Measurements from ENCODE around the gene ADAMTS2.

The ADAMTS2 gene

GRCh38 chr5:179297026-179297425, 48.2 kb downstream of the ADAMTS2 start:
- H3K36me3 ChIP-seq (ENCODE audit: low read depth), result no peaks in the 10 kb centered on the region
- no peak for ATAC-seq (ENCODE audit: low read depth)
- no peak overlapping the region for H3K27ac ChIP-seq (ENCODE audit: poor library complexity, severe bottlenecking)
- H3K27me3 ChIP-seq (ENCODE audit: insufficient read depth, poor library complexity, severe bottlenecking), result no peaks in the 10 kb centered on the region
- peaks cover 4% of the 10 kb centered on the region for H3K9me3 ChIP-seq (ENCODE audit: severe bottlenecking)
- no peak overlapping the region for H3K4me3 ChIP-seq (ENCODE audit: severe bottlenecking)
- peak; percentile 38 for DNase-seq (ENCODE audit: low spot score)
- H3K4me1 ChIP-seq (ENCODE audit: insufficient read depth, poor library complexity, severe bottlenecking), result no peaks in the 10 kb centered on the region
- TF ChIP-seq CTCF (IDR thresholded peaks at IDR 0.05; ENCODE audit: poor library complexity, severe bottlenecking), result no peak

DNA sequence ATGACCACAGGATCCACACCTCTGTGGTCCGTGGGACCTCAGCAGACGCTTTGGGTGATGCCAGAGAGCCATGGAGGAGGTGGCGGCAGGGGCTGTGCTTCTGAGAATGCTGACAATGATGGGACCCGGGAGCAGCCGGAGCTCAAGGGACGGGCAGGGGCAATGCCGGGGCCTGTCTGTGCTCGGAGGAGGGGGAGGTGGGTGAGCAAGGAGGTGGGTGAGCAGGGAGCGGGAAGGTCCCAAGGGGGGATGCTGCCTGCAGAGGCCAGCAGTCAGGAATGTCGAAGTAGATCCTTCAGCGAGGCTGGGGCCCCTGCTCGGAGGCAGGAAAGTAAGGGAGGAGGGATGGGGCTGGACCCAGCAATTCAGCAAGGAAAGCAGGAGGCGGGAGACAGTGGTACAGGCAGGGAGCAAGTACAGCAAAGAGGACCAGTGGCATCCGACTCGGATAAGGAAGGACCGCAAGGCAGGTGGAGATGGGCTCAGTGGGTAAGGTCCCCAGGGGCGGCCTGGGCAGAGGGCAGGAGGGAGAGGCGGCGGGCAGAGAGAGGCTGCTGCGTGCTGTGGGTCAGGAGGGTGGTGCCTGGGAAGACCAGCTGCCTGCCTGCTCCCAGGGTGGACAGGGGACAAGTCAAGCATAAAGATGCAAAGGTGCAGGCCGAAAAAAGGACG, 49.0 kb downstream of the ADAMTS2 start:
- Histone ChIP-seq H3K4me1 (ENCODE audit: insufficient read depth, poor library complexity, severe bottlenecking) (no peaks in the 10 kb centered on the region), H3K27me3 (ENCODE audit: insufficient read depth, poor library complexity, severe bottlenecking) (no peaks in the 10 kb centered on the region), H3K9me3 (ENCODE audit: severe bottlenecking) (peaks cover 6% of the 10 kb centered on the region), H3K36me3 (ENCODE audit: low read depth) (no peaks in the 10 kb centered on the region), H3K4me3 (ENCODE audit: severe bottlenecking) (no peak overlapping the region), H3K27ac (ENCODE audit: poor library complexity, severe bottlenecking) (no peak overlapping the region)
- DNase-seq (ENCODE audit: low spot score) (peak; percentile 64), ATAC-seq (ENCODE audit: low read depth) (no peak)
- no peak for TF ChIP-seq CTCF (IDR thresholded peaks at IDR 0.05; ENCODE audit: poor library complexity, severe bottlenecking)

DNA sequence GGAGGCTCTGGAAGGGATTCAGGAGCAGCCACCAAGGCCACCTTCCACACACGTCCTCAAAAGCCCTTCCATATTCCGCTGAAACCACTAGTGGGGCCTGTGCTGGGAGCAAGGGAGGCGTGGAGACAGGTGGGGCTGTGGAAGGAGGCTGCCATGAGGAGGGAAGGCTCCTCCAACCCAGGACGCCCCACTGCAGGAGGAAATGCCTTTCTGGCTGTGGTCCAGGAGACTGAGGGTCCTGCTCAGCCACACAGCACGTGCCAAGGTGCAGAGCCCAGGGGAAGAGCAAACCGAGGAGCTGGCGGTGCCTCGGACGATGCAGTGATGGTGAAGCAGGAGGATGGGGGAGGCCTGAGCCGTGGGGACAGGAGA, 49.5 kb downstream of the ADAMTS2 start:
- Histone ChIP-seq H3K4me1 (ENCODE audit: insufficient read depth, poor library complexity, severe bottlenecking) (no peaks in the 10 kb centered on the region), H3K9me3 (ENCODE audit: severe bottlenecking) (peaks cover 6% of the 10 kb centered on the region), H3K4me3 (ENCODE audit: severe bottlenecking) (no peak overlapping the region), H3K36me3 (ENCODE audit: low read depth) (no peaks in the 10 kb centered on the region), H3K27ac (ENCODE audit: poor library complexity, severe bottlenecking) (no peak overlapping the region), H3K27me3 (ENCODE audit: insufficient read depth, poor library complexity, severe bottlenecking) (no peaks in the 10 kb centered on the region)
- DNase-seq (ENCODE audit: low spot score) (no peak), ATAC-seq (ENCODE audit: low read depth) (no peak)
- no peak for TF ChIP-seq CTCF (IDR thresholded peaks at IDR 0.05; ENCODE audit: poor library complexity, severe bottlenecking)

- peaks cover 6% of the 10 kb centered on the region for H3K9me3 ChIP-seq (ENCODE audit: severe bottlenecking)
- H3K36me3 ChIP-seq (ENCODE audit: low read depth), result no peaks in the 10 kb centered on the region
- H3K27ac ChIP-seq (ENCODE audit: poor library complexity, severe bottlenecking), result no peak overlapping the region
- H3K4me3 ChIP-seq (ENCODE audit: severe bottlenecking), result no peak overlapping the region
- DNase-seq (ENCODE audit: low spot score) (peak; percentile 60), ATAC-seq (ENCODE audit: low read depth) (no peak)
- H3K4me1 ChIP-seq (ENCODE audit: insufficient read depth, poor library complexity, severe bottlenecking), result no peaks in the 10 kb centered on the region
- H3K27me3 ChIP-seq (ENCODE audit: insufficient read depth, poor library complexity, severe bottlenecking), result no peaks in the 10 kb centered on the region
- TF ChIP-seq CTCF (IDR thresholded peaks at IDR 0.05; ENCODE audit: poor library complexity, severe bottlenecking), result no peak
These were observed 50.1 kb downstream of the ADAMTS2 start for GRCh38 chr5:179294891-179295777.

Measured in RWPE2 (cell line).